Activated T-cell treated with anti-CD3 and anti-CD28 coated beads, Interleukin-2, amount 50 U/mL, for 4 hours (primary cell): Measurements from ENCODE around the gene ZNF628. TPM values are rescaled to one million over a fixed set of nuclear protein-coding genes. Genes with fewer than 3 reads are reported as not detected.

ENCODE experiments used
- ATAC-seq, 2 donors: fragments of 200-7000 bp; cut with Tn5 transposase; one replicate each; pipeline ENCODE4 v1.10.0; 2021
- DNase-seq: peaks from one replicate; pipeline ENCODE4 v3.0.0-alpha.2; 2020
- H3K27me3 Mint-ChIP-seq: one replicate; pipeline ENCODE4 v1.8.0; 2021; ENCODE audit warnings: low read depth, mixed read lengths
- H3K36me3 Mint-ChIP-seq: one replicate; pipeline ENCODE4 v1.8.0; 2022; ENCODE audit warnings: mixed read lengths; ENCODE audit not compliant: insufficient read depth
- H3K4me1 Mint-ChIP-seq: one replicate; pipeline ENCODE4 v1.8.0; 2021; ENCODE audit warnings: low read depth, mixed read lengths
- H3K4me3 Mint-ChIP-seq: one replicate; pipeline ENCODE4 v1.8.0; 2021; ENCODE audit warnings: mild to moderate bottlenecking, moderate library complexity, mixed read lengths
- H3K9me3 Mint-ChIP-seq: one replicate; pipeline ENCODE4 v1.8.0; 2021; ENCODE audit warnings: mixed read lengths
- total RNA-seq, 3 donors: library from RNA; stranded (reverse); gene quantifications; one replicate each; pipeline ENCODE4 v1.2.1, GENCODE V29; 2021

The ZNF628 gene
- total RNA-seq, 3 donors from 2014 or later = 11.0 to 12.6 (median 12.1) TPM

DNA sequence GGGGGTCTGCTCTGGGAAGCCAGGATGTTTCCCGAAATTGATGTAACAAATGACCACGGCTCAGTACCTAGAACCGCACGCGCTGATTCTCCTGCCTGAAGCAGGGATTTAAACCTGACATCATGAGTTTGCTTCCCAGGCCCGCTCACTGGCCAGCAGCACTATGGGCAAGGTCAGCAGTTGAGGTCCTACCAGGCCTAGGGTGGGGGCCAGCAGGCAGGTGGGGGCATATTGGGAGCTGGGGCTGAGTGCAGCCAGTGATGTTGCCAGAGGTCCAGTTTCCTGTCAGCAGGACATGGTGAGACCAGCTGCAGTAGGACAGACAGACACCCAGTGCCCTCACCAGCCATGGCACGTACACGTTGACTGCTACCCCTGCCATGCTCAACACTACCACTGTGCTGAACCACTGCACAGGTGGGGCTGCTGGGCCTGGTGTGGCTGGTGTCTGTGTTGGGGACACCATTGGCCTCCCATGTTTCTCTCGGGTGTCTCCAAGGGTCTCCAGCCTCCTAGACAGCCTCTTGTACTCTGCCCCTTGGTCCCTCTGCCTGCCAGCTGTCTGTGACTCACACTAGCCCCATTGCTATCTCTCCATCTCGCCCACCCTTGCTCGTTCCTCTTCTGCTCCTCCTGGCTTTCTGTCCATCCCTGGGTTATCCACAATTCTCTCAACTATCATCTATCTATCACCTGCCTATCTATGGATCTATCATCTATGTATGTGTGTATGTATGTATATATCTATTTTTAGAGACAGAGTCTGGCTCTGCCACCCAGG lies 10.8 kb upstream of the ZNF628 start:
- H3K4me3 Mint-ChIP-seq = no peak overlapping the region
- H3K4me1 Mint-ChIP-seq = peaks cover 14% of the 10 kb centered on the region
- ATAC-seq (no peak), DNase-seq (no peak)
- H3K27me3 Mint-ChIP-seq = no peaks in the 10 kb centered on the region
- no peaks in the 10 kb centered on the region for H3K9me3 Mint-ChIP-seq
- no peaks in the 10 kb centered on the region for H3K36me3 Mint-ChIP-seq

DNA sequence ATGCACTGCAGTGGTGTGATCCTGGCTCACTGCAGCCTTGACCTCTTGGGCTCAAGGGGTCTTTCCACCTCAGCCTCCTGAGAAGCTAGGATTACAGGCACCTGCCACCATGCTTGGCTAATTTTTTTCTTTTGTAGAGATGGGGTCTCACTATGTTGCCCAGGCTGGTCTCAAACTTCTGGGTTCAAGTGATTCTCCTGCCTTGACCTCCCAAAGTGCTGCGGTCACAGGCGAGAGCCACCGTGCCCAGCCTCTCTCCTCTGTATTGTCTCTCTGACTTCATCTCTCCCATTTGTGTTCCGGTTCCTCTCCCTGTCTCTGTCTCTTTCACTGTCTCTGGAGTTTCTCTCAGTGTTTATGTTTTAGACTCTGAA lies 10.2 kb upstream of the ZNF628 start:
- H3K36me3 Mint-ChIP-seq = no peaks in the 10 kb centered on the region
- ATAC-seq = no peak
- no peaks in the 10 kb centered on the region for H3K27me3 Mint-ChIP-seq
- no peaks in the 10 kb centered on the region for H3K9me3 Mint-ChIP-seq
- peaks cover 11% of the 10 kb centered on the region for H3K4me1 Mint-ChIP-seq
- no peak overlapping the region for H3K4me3 Mint-ChIP-seq
- DNase-seq = no peak

DNA sequence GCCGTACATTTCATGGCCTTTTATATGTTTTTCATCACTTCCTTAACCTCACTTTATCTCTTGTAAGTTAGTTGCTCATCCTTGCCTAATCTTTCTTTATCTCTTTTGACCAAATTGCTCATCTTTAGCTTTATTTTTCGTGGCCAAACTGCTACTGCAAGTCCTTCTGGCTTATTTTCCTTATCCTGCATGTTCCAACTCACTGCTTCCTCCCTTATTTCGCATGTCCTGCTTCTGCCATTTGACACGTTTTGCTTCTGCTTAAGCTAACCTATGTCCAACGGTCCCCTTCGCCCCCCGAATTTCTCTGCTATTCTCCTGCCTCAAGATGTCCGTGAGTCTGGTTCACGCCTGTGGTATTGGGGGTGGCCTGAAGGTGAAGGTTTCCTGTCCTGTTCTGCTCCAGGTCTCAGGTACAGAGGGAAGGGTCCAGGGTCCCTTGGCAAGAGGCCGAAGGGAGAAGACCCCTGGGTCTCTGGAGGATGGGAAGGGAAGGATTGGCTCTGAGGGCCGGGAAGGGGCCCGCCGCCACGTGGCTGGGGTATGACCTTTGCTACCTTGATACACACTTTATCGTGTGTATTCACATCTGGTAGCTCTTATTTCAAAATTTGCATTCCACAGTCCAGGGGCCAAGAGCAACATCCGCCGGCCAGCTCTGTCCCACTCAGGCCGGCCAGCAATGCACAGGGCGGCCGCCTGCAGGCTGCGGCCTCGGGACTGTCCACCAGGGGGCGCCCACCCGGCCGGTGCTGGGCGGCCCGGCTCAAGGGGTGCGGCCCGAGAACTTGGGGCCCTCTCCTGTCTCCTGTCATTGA lies 9.0 kb upstream of the ZNF628 start:
- H3K4me1 Mint-ChIP-seq = peaks cover 2% of the 10 kb centered on the region
- peak; percentile 63 for DNase-seq
- H3K36me3 Mint-ChIP-seq = no peaks in the 10 kb centered on the region
- H3K4me3 Mint-ChIP-seq = no peak overlapping the region
- peak; percentile 95 to 96 for ATAC-seq
- no peaks in the 10 kb centered on the region for H3K9me3 Mint-ChIP-seq
- no peaks in the 10 kb centered on the region for H3K27me3 Mint-ChIP-seq

DNA sequence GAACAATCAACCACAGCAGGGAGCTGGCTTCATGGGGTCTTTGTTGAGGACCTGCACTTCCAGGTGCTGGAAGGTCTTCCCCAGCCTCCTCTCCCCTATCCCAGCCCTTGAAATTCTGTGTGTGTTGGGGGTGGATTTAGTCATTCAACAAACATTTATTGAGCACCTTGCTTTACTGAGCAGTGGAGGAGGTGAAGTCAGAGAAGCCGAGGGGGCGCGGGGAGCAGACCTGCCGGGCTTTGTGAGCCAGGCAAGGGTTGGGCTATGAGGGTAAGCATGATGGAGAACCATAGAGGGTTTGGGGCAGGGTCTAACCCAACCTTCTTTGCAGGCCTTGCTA lies 8.4 kb upstream of the ZNF628 start:
- no peaks in the 10 kb centered on the region for H3K9me3 Mint-ChIP-seq

DNA sequence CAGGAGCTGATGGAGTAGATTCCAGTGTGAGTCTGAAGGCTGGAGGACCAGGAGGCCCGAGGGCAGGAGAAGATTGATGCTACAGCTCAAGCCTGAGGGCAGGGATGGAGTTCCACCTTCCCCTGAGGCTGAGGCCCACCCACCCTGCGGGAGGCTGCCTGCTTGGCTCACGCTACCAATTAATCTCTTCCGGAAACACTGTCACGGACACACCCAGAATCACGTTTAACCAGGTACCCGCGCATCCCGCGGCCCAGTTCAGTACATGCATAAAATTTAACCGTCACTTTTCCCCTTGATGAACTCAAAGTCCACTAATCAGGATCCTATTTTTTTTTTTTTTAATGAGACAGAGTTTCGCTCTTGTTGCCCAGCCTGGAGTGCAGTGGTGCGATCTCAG lies 5.2 kb upstream of the ZNF628 start:
- Mint-ChIP-seq H3K36me3 (no peaks in the 10 kb centered on the region), H3K27me3 (no peaks in the 10 kb centered on the region), H3K9me3 (no peaks in the 10 kb centered on the region), H3K4me3 (no peak overlapping the region), H3K4me1 (peaks cover 7% of the 10 kb centered on the region)
- DNase-seq (no peak), ATAC-seq (no peak)

More for the DNA sequence above, 8.4 kb upstream of the ZNF628 start:
- H3K36me3 Mint-ChIP-seq = no peaks in the 10 kb centered on the region
- DNase-seq (no peak), ATAC-seq (peak in 1 of 2 donors; percentile 14)
- H3K4me1 Mint-ChIP-seq = peaks cover 1% of the 10 kb centered on the region
- H3K27me3 Mint-ChIP-seq = no peaks in the 10 kb centered on the region
- H3K4me3 Mint-ChIP-seq = no peak overlapping the region

DNA sequence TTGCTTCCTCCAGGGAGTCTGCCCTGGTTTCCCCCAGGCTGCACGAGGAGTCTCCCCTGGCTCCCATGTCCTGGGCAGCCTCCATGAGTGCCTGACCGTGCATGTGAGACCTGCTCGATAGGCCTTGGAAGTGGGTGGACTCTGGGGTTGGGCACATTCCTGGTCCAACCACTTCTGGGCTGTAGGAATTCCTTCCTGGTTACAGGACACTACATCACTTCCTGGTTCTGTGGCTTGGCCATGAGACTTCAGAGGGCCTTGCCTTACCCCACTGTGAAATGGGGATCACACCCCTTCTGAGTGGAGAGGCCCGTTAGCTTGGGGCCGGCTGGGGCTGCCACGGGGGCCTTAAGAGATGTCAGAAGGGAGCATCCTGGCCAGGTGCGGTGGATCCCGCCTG lies 4.0 kb upstream of the ZNF628 start:
- DNase-seq (no peak), ATAC-seq (no peak)
- H3K4me1 Mint-ChIP-seq = peaks cover 10% of the 10 kb centered on the region
- H3K4me3 Mint-ChIP-seq = no peak overlapping the region
- H3K27me3 Mint-ChIP-seq = no peaks in the 10 kb centered on the region
- H3K36me3 Mint-ChIP-seq = no peaks in the 10 kb centered on the region
- no peaks in the 10 kb centered on the region for H3K9me3 Mint-ChIP-seq

DNA sequence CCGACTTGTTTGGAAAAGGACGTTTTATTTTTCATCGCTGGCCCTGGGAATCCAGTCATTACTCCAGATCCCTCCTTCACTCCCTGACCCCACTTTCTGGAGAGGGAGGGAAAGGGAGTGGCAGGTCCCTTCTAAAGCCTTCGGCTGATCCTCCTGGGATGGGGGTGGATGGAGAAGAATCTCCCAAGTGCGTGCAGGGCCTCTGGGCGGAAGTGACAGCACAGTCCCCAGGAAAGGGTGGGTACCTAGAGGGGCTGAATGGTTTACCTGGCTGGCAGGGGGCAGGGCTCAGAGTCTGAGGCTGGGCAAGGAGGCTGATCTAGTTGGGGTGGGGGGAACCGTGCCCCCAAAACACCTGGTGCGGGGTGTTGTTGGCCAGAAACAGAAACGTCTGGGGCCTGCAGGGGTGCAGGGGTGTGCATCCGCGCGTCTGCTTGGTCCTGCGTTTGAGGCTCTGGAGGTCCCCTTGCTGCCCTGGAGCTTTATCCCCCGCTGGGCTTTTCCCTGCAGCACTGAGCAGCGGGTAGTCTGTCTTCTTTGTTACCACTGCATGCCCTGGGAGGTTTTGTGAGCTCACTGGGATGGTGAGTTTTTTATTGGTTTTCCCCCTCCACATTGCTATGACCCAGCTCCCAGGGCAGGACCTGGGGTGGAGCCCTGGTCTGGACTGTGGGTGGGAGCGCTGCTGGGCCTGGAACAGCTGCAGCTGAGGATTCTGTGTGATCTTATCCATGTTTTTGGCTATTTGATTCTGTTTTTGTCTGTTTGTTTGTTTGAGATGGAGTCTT lies 3.0 kb upstream of the ZNF628 start:
- ATAC-seq (no peak), DNase-seq (no peak)
- no peaks in the 10 kb centered on the region for H3K9me3 Mint-ChIP-seq
- no peaks in the 10 kb centered on the region for H3K27me3 Mint-ChIP-seq
- no peak overlapping the region for H3K4me3 Mint-ChIP-seq
- peaks cover 16% of the 10 kb centered on the region for H3K4me1 Mint-ChIP-seq
- no peaks in the 10 kb centered on the region for H3K36me3 Mint-ChIP-seq

DNA sequence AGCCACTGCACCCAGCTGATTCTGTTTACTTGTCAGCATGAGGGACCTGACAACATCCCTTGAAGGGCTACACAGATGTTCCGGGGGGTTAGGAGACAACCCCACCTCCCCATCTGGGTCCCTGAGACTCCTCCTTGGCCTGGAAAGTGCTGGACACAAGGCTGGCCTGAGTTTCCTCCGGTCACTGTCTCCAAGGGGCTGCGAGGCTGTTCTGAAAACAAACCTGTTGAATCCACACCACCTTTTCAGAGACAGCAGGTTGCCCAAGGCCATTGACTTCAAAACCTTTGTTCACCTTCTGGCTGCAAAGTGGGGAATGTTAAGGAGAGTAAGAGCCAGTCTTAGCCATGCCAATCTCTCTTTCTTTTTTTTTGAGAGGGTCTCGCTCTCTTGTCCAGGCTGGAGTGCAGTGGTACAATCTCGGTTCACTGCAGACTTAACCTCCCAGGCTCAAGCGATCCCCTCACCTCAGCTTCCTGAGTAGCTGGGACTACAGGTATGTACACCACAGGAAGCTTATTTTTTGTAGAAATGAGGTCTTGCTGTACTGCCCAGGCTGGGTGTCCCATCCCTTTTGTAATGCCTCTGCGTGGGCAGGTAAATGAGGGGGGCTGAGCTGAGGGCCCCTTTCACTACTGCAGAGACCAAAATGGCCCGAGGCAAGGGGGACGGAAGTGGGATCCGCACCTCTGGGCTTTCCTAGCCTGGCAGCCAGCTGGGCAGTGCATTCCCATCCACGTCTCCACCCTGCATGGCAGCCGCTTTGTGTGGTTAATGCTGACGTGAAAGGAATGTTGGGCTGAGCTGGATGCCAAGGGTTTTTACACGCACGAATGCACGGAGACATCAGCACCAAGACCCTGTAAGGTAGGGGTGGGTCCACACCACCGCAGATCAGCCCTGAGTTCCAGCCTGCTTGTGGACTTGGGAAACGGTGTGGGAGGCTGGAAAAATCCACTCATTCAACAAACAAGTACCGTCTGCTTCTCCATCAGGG lies 1.9 kb upstream of the ZNF628 start:
- ATAC-seq (no peak), DNase-seq (no peak)
- H3K9me3 Mint-ChIP-seq = no peaks in the 10 kb centered on the region
- H3K4me3 Mint-ChIP-seq = no peak overlapping the region
- no peaks in the 10 kb centered on the region for H3K27me3 Mint-ChIP-seq
- H3K36me3 Mint-ChIP-seq = peaks cover 2% of the 10 kb centered on the region
- peaks cover 27% of the 10 kb centered on the region for H3K4me1 Mint-ChIP-seq

DNA sequence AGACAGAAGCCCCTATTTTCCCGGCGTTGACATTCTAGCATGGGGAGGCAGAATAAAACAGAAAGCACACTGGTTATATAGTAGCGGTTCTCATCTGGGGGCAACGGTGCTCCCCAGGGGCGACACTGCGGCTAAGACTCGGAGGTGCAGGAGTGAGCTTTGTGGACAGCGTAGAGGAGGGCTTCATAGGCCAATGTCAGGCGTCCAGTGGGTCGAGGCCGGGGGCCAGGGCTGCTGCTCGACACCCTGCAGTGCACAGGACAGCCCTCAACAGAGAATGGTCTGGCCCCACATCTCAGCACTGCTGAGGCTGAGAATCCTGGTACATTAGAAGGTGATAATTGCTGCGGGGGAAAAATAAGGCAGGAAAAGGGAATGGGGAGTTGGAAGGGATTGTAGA lies 1.5 kb downstream of the ZNF628 start:
- H3K4me3 Mint-ChIP-seq = peak overlapping the region; percentile 54
- ATAC-seq (no peak), DNase-seq (no peak)
- peaks cover 32% of the 10 kb centered on the region for H3K4me1 Mint-ChIP-seq
- H3K27me3 Mint-ChIP-seq = no peaks in the 10 kb centered on the region
- peaks cover 4% of the 10 kb centered on the region for H3K36me3 Mint-ChIP-seq
- no peaks in the 10 kb centered on the region for H3K9me3 Mint-ChIP-seq

DNA sequence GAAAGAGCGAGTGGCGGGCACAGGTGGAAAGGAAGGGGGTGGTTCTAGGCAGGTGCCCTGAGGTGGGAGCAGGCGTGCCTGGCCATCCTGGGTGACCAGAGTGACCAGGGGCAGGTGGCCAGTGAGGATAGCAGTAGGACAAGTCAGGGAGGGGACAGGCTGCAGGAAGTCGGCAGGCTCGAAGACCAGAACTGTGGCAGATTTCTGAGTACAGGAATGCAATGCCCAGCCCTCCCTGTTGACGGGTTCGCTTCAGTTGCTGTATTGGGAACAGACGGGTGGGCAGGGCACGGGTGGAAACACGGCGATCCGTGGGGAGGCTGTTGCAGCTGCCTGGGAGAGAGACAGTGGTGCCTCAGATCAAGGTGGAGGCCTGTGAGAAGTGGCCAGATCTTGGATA lies 1.9 kb downstream of the ZNF628 start:
- Mint-ChIP-seq H3K27me3 (no peaks in the 10 kb centered on the region), H3K36me3 (peaks cover 4% of the 10 kb centered on the region), H3K4me3 (peak overlapping the region; percentile 54), H3K4me1 (peaks cover 32% of the 10 kb centered on the region), H3K9me3 (no peaks in the 10 kb centered on the region)
- no peak for DNase-seq
- ATAC-seq = no peak

DNA sequence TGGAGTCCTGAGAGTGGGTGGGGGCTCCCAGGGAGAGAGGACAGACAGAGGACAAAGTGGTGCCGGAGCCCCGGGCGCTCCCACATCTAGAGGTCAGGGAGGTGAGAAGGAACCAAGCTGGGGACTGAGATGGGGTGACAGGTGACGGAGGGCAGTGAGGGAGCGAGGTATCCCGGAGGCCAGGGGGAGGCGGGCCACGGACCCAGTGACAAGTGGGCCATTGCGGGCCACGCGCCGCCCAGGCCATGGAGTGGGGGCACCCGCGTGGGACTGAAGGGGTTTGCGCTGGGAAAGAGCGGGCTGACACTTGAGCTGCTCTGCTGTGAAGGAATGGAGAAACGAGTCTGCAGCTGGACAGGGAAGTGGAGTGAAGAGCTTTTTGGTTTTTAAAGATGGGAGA lies 2.6 kb downstream of the ZNF628 start:
- Mint-ChIP-seq H3K36me3 (peaks cover 4% of the 10 kb centered on the region), H3K27me3 (no peaks in the 10 kb centered on the region), H3K9me3 (no peaks in the 10 kb centered on the region), H3K4me3 (no peak overlapping the region), H3K4me1 (peaks cover 32% of the 10 kb centered on the region)
- ATAC-seq (no peak), DNase-seq (no peak)

DNA sequence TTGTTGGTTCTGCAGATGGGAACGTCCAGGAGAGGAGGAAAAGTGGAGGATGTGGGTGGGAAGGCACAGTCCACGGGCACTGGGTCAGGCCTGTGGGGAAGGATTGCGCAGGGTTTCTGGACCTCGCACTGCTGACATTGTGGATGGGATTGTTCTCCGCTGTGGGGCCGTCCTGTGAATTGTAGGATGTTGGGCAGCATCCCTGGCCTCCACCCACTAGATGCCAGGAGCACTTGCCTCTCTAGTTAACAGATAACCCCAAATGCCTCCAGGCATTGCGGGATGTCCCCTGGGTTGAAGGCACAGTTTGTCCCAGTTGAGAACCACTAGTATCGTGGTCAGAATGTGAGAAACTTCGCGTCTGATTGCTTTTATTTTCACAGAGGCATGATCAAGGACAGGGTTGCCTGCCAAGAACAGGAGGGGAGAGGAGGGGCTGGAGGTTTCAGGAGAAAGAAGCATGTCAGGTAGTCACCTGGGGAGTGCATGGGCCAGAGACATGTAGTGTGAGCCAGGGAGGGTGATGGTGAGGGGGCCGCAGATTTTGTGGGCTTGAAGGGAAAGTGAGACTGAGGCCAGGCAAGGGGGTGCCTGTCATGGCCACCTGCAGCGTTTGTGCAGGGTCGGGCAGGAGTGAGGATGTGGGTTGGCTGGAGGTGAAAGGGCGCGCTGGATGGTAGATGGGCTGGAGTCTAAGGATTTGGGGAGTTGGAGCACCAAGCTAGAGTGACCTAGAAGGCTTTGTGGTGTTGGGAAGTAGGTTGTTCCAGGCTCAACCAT lies 3.2 kb downstream of the ZNF628 start:
- ATAC-seq = no peak
- Mint-ChIP-seq H3K9me3 (no peaks in the 10 kb centered on the region), H3K27me3 (no peaks in the 10 kb centered on the region), H3K36me3 (peaks cover 4% of the 10 kb centered on the region), H3K4me3 (no peak overlapping the region), H3K4me1 (peaks cover 34% of the 10 kb centered on the region)
- DNase-seq = no peak

DNA sequence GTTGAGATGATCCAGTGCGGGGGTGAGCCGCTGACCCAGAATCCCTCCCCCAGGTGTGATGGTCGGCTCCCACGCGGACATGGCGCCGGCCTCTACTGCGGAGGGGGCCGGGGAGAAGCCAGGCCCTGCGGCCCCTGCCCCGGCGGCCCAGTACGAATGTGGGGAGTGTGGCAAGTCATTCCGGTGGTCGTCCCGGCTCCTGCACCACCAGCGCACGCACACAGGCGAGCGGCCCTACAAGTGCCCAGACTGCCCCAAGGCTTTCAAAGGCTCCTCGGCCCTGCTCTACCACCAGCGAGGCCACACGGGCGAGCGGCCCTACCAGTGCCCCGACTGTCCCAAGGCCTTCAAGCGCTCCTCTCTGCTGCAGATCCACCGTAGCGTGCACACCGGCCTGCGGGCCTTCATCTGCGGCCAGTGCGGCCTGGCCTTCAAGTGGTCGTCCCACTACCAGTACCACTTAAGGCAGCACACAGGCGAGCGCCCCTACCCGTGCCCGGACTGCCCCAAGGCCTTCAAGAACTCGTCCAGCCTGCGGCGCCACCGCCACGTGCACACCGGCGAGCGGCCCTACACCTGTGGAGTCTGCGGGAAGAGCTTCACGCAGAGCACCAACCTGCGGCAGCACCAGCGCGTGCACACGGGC lies 4.9 kb downstream of the ZNF628 start:
- Mint-ChIP-seq H3K4me3 (no peak overlapping the region), H3K9me3 (no peaks in the 10 kb centered on the region)
- ATAC-seq = no peak

More for the DNA sequence above, 4.9 kb downstream of the ZNF628 start:
- no peak for DNase-seq
- peaks cover 4% of the 10 kb centered on the region for H3K36me3 Mint-ChIP-seq
- peaks cover 33% of the 10 kb centered on the region for H3K4me1 Mint-ChIP-seq
- H3K27me3 Mint-ChIP-seq = no peaks in the 10 kb centered on the region
